ENCODE data around the gene NFATC3.

DNA sequence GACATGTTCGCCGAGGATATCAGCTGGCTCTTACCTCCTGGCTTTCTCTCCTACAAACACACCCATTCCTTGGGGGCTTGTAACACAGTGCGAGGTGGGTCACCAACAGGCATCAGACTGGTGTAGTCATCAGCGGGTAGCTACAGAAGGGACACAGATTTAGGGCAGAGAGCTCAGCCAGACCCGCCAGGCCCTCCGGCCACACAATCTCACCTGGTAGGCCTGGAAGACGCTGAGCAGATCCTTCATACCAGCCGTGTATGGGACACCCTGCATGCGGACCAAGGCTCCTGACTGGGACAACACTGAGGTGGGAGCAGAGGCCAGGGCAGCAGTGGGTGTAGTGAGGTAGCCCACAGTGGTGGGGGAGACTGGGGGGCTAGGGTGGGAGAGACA lies 145.0 kb downstream of the NFATC3 start:
- TF ChIP-seq, protein P1, sequence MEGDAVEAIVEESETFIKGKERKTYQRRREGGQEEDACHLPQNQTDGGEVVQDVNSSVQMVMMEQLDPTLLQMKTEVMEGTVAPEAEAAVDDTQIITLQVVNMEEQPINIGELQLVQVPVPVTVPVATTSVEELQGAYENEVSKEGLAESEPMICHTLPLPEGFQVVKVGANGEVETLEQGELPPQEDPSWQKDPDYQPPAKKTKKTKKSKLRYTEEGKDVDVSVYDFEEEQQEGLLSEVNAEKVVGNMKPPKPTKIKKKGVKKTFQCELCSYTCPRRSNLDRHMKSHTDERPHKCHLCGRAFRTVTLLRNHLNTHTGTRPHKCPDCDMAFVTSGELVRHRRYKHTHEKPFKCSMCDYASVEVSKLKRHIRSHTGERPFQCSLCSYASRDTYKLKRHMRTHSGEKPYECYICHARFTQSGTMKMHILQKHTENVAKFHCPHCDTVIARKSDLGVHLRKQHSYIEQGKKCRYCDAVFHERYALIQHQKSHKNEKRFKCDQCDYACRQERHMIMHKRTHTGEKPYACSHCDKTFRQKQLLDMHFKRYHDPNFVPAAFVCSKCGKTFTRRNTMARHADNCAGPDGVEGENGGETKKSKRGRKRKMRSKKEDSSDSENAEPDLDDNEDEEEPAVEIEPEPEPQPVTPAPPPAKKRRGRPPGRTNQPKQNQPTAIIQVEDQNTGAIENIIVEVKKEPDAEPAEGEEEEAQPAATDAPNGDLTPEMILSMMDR (IDR thresholded peaks at IDR 0.05), result no peak
- TF ChIP-seq POLR2A (IDR thresholded peaks at IDR 0.05) (no peak), POLR2AphosphoS5 (IDR thresholded peaks at IDR 0.05) (no peak)
